UCSD-AML1 (cell line): Measurements from ENCODE around the gene SYNDIG1L.
"Not testable (repeated sequence)": the region's sequence is repeated elsewhere in the genome, so short reads cannot be mapped to it uniquely, and the experiment has no call there.

Source experiments
- DNase-seq: peaks from one replicate; lab custom pipeline; 2025; ENCODE audit not compliant: unreplicated experiment; lab: John Stamatoyannopoulos, UW

Gene SYNDIG1L

GRCh38 chr14:74426202-74426582, at the start of gene SYNDIG1L:
TSS of gene SYNDIG1L (minus strand) at chr14:74426210. CDS start at chr14:74409744, 16,466 bp downstream.
- no peak for DNase-seq

GRCh38 chr14:74475678-74476077, 49.7 kb upstream of the SYNDIG1L start:
- DNase-seq = no peak

GRCh38 chr14:74474376-74474775, 48.4 kb upstream of the SYNDIG1L start:
- DNase-seq = no peak

GRCh38 chr14:74472601-74473000, 46.6 kb upstream of the SYNDIG1L start:
- no peak for DNase-seq

- no peak for DNase-seq
These were observed 43.8 kb upstream of the SYNDIG1L start for GRCh38 chr14:74469548-74470518.

- no peak for DNase-seq
These were observed 42.5 kb upstream of the SYNDIG1L start for GRCh38 chr14:74468513-74468912.

GRCh38 chr14:74465335-74465734, 39.3 kb upstream of the SYNDIG1L start:
- no peak for DNase-seq

GRCh38 chr14:74464785-74465184, 38.8 kb upstream of the SYNDIG1L start:
- no peak for DNase-seq

- DNase-seq = no peak
These were observed 37.7 kb upstream of the SYNDIG1L start for GRCh38 chr14:74463697-74464096.

GRCh38 chr14:74462993-74463392, 37.0 kb upstream of the SYNDIG1L start:
- no peak for DNase-seq

- DNase-seq = no peak
These were observed 34.0 kb upstream of the SYNDIG1L start for GRCh38 chr14:74459976-74460375.

GRCh38 chr14:74459289-74459946, 33.4 kb upstream of the SYNDIG1L start:
- peak; percentile 56 for DNase-seq

- DNase-seq = no peak
These were observed 31.5 kb upstream of the SYNDIG1L start for GRCh38 chr14:74457565-74457895.

GRCh38 chr14:74456684-74457564, 30.9 kb upstream of the SYNDIG1L start:
- no peak for DNase-seq

GRCh38 chr14:74454397-74454796, 28.4 kb upstream of the SYNDIG1L start:
- not testable (repeated sequence) for DNase-seq

- no peak for DNase-seq
These were observed 18.9 kb upstream of the SYNDIG1L start for GRCh38 chr14:74444866-74445265.

- DNase-seq = no peak
These were observed 16.7 kb upstream of the SYNDIG1L start for GRCh38 chr14:74442757-74443156.

- no peak for DNase-seq
These were observed 15.1 kb upstream of the SYNDIG1L start for GRCh38 chr14:74441113-74441512.

- no peak for DNase-seq
These were observed 12.4 kb upstream of the SYNDIG1L start for GRCh38 chr14:74438351-74438915.

- no peak for DNase-seq
These were observed 11.6 kb upstream of the SYNDIG1L start for GRCh38 chr14:74437496-74438053.

- no peak for DNase-seq
These were observed 8.3 kb upstream of the SYNDIG1L start for GRCh38 chr14:74434294-74434693.
